ENCODE results near the gene COLEC11. TPM values are rescaled to one million over a fixed set of nuclear protein-coding genes. Genes with fewer than 3 reads are reported as not detected.

The COLEC11 gene
- total RNA-seq, 1 donor from 2014 or later: 2.3 TPM

- peak overlapping the region; percentile 40 for H3K4me3 Mint-ChIP-seq (ENCODE audit: unreplicated experiment)
These were observed 47.0 kb downstream of the COLEC11 start for GRCh38 chr2:3641841-3642421.

GRCh38 chr2:3642521-3643215 is 47.8 kb downstream of the COLEC11 start:
- H3K27ac Mint-ChIP-seq (ENCODE audit: unreplicated experiment): peak overlapping the region; percentile 24
- H3K27me3 Mint-ChIP-seq (ENCODE audit: unreplicated experiment): peaks cover 13% of the 10 kb centered on the region
- peaks cover 4% of the 10 kb centered on the region for H3K4me1 Mint-ChIP-seq (ENCODE audit: unreplicated experiment)
- DNase-seq (ENCODE audit: low spot score): no peak
- H3K4me3 Mint-ChIP-seq (ENCODE audit: unreplicated experiment): no peak overlapping the region
- TF ChIP-seq CTCF (IDR thresholded peaks at IDR 0.05; ENCODE audit: unreplicated experiment): no peak
- no peaks in the 10 kb centered on the region for H3K36me3 Mint-ChIP-seq (ENCODE audit: low read depth, unreplicated experiment)
- H3K9me3 Mint-ChIP-seq (ENCODE audit: unreplicated experiment): no peaks in the 10 kb centered on the region

More at GRCh38 chr2:3641841-3642421, 47.0 kb downstream of the COLEC11 start:
- no peaks in the 10 kb centered on the region for H3K9me3 Mint-ChIP-seq (ENCODE audit: unreplicated experiment)
- no peak for TF ChIP-seq CTCF (IDR thresholded peaks at IDR 0.05; ENCODE audit: unreplicated experiment)
- H3K27me3 Mint-ChIP-seq (ENCODE audit: unreplicated experiment): peaks cover 11% of the 10 kb centered on the region
- H3K27ac Mint-ChIP-seq (ENCODE audit: unreplicated experiment): no peak overlapping the region
- no peaks in the 10 kb centered on the region for H3K36me3 Mint-ChIP-seq (ENCODE audit: low read depth, unreplicated experiment)
- peaks cover 4% of the 10 kb centered on the region for H3K4me1 Mint-ChIP-seq (ENCODE audit: unreplicated experiment)
- DNase-seq (ENCODE audit: low spot score): no peak

- Mint-ChIP-seq H3K4me1 (ENCODE audit: unreplicated experiment) (peaks cover 4% of the 10 kb centered on the region), H3K27me3 (ENCODE audit: unreplicated experiment) (peaks cover 15% of the 10 kb centered on the region), H3K4me3 (ENCODE audit: unreplicated experiment) (no peak overlapping the region), H3K9me3 (ENCODE audit: unreplicated experiment) (no peaks in the 10 kb centered on the region), H3K36me3 (ENCODE audit: low read depth, unreplicated experiment) (no peaks in the 10 kb centered on the region), H3K27ac (ENCODE audit: unreplicated experiment) (no peak overlapping the region)
- DNase-seq (ENCODE audit: low spot score): no peak
- no peak for TF ChIP-seq CTCF (IDR thresholded peaks at IDR 0.05; ENCODE audit: unreplicated experiment)
These were observed 48.7 kb downstream of the COLEC11 start for GRCh38 chr2:3643371-3644245.

GRCh38 chr2:3644246-3644525 is 49.3 kb downstream of the COLEC11 start:
- Mint-ChIP-seq H3K4me3 (ENCODE audit: unreplicated experiment) (no peak overlapping the region), H3K36me3 (ENCODE audit: low read depth, unreplicated experiment) (no peaks in the 10 kb centered on the region), H3K27me3 (ENCODE audit: unreplicated experiment) (peaks cover 17% of the 10 kb centered on the region), H3K4me1 (ENCODE audit: unreplicated experiment) (peaks cover 4% of the 10 kb centered on the region), H3K9me3 (ENCODE audit: unreplicated experiment) (no peaks in the 10 kb centered on the region), H3K27ac (ENCODE audit: unreplicated experiment) (no peak overlapping the region)
- no peak for DNase-seq (ENCODE audit: low spot score)
- no peak for TF ChIP-seq CTCF (IDR thresholded peaks at IDR 0.05; ENCODE audit: unreplicated experiment)

All from endothelial cell (in vitro differentiated cells).